Stomach (tissue), 4 donors: ENCODE data around the gene RC3H2.

Source experiments
- CTCF ChIP-seq, 7 experiments: fragments of 450-650 bp in 4 of 7; fragments of 200-600 bp in 3 of 7; sonication (generic) in 3 of 7; IDR thresholded peaks; one replicate each; pipeline ENCODE4 v1.5.1; 2016 to 2019; ENCODE audit warnings: antibody characterized with exemption in 7 of 7, control low read depth in 2 of 7, mild to moderate bottlenecking in 1 of 7
- EP300 ChIP-seq: sonication (generic); formaldehyde crosslinking; IDR thresholded peaks from one replicate; pipeline ENCODE4 v1.6.1; 2017; ENCODE audit warnings: antibody characterized with exemption
- POLR2A ChIP-seq, 4 donors: fragments of 450-650 bp; IDR thresholded peaks; one replicate each; pipeline ENCODE4 v1.6.1; 2016; ENCODE audit warnings: antibody characterized with exemption in 4 of 4, control low read depth in 2 of 4, mild to moderate bottlenecking in 1 of 4, moderate library complexity in 1 of 4
- POLR2AphosphoS5 ChIP-seq, 3 donors: sonication (generic); formaldehyde crosslinking; IDR thresholded peaks; one replicate each; pipeline ENCODE4 v1.6.1; 2016; ENCODE audit warnings: antibody characterized with exemption in 3 of 3

GRCh38 chr9:122827761-122828093 is 77.4 kb downstream of the RC3H2 start:
- no peak for TF ChIP-seq POLR2AphosphoS5 (IDR thresholded peaks at IDR 0.05)
- no peak for TF ChIP-seq CTCF (IDR thresholded peaks at IDR 0.05)
- TF ChIP-seq EP300 = no peak
- TF ChIP-seq POLR2A (IDR thresholded peaks at IDR 0.05) = no peak
